Tongue (tissue), 2 donors: Measurements from ENCODE around the gene MICB. TPM values are rescaled to one million over a fixed set of nuclear protein-coding genes. Genes with fewer than 3 reads are reported as not detected.
"Not testable (repeated sequence)": the region's sequence is repeated elsewhere in the genome, so short reads cannot be mapped to it uniquely, and the experiment has no call there.

Experiments used
- DNase-seq: peaks from one replicate; pipeline ENCODE4 v3.0.0-alpha.2; 2015
- total RNA-seq: library from RNA; depleted of rRNA; stranded (reverse); fragments of >200 nt; gene quantifications from one replicate; pipeline ENCODE4 v1.2.3, GENCODE V29; 2014

The MICB gene
- total RNA-seq, 1 donor from 2014 or later: 3.9 TPM

- no peak for DNase-seq
Measured at GRCh38 chr6:31474871-31475286, 23.1 kb upstream of the MICB start.

DNA sequence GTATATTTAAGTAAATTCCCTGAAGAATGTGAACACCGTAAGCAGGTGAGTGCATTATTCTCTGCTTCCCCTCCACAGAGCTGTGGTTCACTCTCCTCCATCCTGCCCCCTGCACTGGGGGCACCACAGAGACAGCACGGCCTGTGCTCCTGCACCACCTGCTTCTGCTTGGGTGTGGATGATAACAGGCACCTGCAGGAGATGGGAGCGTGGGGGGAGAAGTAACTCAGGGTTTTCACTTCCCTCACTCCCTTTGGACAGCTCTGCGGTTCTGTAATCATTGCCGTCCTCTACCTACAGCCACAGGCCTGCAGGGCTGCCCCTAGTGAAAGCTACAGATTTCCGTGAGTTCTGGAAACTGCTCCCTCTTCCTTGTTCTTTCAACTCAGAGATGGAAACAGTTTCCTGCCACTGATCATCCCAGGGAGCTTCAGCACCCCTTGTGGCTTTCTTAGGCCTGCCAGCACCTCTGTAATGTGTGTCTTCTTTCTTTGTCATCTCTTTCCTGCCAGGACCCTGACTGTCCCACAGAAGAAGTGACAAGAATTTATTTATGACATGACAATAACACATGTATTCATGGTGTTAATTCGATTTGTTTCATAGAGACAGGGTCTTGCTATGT is 21.3 kb upstream of the MICB start:
- DNase-seq: no peak

- DNase-seq: no peak
Measured at GRCh38 chr6:31477521-31477920, 20.4 kb upstream of the MICB start.

- no peak for DNase-seq
Measured at GRCh38 chr6:31478186-31478950, 19.6 kb upstream of the MICB start.

DNA sequence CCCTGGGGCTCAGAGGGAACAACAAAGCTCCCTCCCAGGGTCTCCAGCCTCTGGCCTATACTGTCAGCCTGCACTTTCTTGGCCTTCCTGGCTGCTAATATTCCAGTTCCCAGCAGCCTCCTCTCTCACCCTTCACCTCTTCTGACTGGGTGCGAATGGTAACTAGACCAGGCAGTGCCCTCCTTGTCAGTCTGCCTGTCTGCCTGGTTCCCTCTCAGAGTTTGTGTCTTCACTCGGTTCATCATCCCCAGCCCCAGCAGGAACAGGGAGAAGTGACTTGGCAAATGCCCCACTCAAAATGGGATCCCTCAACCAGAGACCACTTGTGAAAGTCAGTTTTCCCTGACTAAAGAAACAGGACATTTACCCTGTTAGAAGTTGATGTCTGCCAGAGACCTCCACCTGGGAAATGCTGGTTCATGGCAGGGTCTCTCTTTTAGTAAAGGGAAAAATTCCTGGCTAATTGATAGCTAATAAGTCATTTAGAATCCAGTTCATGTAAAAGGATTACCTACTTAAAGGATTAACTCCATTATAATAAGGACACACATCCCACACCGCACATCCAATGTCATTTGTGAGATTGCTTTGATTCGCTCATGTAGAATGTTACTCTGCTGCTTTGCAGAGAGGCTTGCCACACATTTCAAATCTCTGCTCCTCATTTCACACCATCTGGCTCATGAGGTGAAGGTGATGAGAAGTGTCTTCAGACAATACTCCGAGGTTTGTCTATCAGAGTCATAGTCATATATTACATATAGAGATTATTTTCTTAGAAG is 18.6 kb upstream of the MICB start:
- DNase-seq: no peak

DNA sequence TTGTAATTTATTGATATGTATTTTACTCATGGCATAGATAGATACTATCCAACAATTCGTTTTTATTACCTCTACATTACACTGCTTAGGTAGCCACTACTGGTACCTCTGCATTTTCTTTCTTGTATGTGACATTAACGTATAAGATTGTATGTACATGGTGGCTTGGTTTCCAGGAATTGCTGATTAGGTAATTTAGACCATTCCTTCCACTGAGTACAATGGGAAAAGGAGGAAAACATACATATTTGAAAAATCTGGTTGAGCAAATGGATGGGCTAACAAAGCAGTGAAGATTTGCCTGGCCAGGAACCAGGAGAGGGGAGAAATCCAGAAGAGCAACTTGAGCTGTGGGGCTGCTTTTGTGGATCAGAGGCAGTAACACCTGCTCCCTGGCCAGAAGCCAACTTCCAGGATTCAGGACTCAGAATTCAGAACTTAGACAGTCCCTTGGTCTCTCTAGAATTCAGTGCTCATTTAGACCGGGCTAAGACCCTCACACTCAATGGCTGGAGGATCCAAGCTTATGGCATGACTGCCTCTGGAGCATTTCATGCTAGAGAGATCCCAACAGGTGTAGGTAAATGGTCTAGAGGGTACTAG is 17.9 kb upstream of the MICB start:
- DNase-seq: no peak

DNA sequence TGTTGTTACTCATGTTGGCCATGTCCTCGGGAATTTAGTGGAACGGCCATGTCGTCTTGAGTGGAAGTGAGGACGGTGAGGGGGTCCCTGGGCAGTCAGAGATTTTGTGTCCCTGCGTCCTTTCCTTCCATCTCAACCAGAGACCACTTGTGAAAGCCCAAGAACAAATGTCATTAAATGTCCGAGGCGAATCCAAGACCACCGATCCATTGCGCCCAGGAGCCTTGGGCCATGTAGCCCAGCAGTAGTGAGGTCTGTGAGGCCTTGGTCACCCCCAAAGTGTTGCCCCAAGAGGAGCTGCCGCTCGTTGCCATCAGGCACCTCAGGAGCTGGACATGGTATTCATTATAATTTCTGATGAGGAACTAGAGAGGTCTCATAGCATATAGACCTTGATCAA is 17.4 kb upstream of the MICB start:
- no peak for DNase-seq

- DNase-seq: no peak
Measured at GRCh38 chr6:31483392-31483791, 14.6 kb upstream of the MICB start.

DNA sequence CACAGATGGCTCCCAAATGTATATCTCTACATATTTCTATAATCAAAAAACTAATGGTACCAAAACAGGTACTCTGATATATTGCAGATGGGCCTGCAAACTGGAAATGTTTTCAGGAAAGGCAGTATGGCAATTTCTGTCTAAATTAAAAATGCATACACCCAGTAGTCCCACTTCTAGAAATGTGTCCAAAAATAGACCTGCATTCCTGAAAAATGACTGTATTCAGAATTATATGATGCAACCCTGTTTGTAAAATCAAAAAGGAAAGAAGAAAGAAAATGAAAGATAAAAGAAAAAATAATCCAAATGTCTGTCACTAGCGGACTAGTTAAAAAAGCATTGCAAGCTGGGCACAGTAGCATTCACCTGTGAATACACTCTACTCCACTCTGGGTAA is 12.9 kb upstream of the MICB start:
- no peak for DNase-seq

- not testable (repeated sequence) for DNase-seq
Measured at GRCh38 chr6:31486065-31486837, 11.7 kb upstream of the MICB start.

- not testable (repeated sequence) for DNase-seq
Measured at GRCh38 chr6:31487674-31488073, 10.3 kb upstream of the MICB start.

DNA sequence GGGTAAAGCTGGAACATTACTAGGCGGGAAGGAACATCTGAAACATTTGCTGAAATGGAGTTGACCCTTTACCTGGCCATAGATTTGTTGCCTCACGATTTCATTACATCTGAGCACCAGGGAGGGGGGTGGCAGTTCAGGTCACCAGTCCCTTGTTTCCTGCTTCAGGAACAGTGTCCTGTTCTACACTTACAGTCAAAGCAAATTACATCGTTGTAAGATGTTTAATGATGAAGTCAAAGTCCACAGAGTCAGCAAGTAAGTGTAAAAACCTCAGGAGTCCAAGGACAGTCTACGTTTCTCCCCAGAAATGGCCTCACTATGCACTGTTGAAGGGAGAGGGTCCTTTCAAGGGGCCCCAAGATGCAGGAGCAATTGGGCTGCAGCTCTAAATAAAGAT is 8.9 kb upstream of the MICB start:
- no peak for DNase-seq

DNA sequence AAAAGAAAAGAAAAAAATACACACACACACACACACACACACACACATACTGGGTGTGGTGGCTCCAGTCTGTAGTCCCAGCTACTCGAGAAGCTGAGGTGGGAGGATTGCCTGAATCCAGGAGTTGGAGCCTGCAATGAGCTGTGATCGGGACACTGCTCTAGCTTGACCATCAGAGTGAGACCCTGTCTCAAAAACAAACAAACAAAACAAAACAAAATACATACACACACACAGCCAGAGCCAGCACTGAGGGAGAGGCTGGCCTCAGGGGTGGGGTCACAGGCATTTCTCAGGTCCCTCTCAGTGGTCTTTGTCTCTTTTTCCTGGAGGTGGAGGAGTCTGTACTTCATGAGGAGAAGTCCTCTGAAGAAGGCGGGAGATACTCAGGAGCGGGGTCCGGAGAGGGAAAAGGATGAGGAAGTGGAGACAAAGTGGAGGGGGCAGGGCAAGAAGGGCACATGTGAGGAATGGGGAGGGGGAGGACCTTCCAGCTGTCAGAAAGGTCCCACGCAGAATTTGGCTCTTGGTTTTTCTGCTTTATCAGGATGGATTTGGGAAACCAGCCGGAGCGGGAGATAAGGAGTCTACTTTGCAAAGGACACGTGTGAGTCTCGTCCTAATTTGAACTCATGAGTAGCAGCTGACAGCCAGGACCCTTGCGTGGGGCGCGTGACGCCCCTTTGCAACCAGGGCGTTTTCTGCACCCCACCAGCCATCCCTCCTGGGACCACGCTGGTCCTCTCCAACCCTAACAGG is 7.7 kb upstream of the MICB start:
- no peak for DNase-seq

- not testable (repeated sequence) for DNase-seq
Measured at GRCh38 chr6:31493550-31493874, 4.4 kb upstream of the MICB start.

DNA sequence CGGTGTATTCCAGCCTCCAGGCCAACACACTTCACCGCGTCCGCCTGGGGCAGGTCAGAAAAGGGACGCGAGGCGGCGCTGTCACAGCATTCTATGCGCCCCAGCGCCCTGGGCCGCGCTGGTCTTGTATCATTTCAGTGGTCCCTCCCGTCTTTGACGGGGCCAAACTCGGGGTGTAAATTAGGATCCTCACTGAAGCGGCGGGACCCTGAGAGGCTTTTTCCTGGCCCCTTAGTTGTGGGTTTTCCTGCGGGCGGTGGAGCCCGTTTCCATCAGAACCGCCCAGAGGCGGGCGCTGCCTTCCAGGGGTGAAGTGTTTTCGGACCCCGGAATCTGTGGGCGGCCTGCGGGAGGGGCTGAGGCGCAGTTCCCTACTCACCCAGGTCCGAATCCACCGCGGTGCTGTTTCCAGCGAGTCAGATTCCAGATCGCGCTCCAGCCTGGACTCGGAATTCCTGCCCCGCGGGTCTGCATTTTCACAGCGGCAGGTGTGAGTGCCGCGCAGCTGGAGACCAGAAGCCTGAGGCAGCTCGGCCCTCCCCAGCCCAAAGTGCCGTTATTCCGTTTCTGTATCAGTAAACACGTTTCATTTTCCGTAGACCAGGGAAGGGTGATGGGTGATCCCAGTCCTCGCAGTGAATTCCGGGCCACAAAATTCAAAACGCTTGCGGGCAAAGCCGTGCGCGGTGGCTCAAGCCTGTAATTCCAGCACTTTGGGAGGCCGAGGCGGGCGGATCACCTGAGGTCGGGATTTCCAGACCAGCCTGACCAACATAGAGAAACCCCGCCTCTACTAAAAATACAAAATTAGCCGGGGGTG is 3.9 kb upstream of the MICB start:
- DNase-seq: peak; percentile 64

- DNase-seq: no peak
Measured at GRCh38 chr6:31495580-31495979, 2.4 kb upstream of the MICB start.

GRCh38 chr6:31496826-31497225 is 1.1 kb upstream of the MICB start:
- not testable (repeated sequence) for DNase-seq

- DNase-seq: no peak
Measured at GRCh38 chr6:31498748-31499147, 803 bp downstream of the MICB start.

DNA sequence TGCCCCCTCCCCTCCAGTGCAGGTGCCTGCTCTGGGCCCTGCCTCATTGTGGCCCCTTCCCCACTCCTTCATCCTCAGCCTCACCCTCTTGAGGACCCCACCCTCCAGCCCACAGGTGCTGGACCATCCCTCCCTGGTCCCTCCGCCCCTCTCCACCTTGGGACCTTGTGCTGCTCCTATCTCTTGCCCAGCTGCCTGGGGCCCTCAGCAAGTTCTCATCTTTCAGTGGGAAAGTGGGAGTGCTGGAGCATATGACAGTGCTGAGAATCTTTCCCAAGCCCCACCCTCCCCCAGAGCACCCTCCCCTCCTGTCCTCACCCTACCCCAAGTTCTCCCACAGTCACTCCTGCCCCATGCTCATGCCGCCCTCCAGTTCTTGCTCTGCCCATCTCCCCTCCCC is 1.7 kb downstream of the MICB start:
- not testable (repeated sequence) for DNase-seq

- DNase-seq: no peak
Measured at GRCh38 chr6:31502586-31502985, 4.6 kb downstream of the MICB start.
